Neural cell (in vitro differentiated cells): ENCODE measurements around the gene HIF3A. TPM values are rescaled to one million over a fixed set of nuclear protein-coding genes. Genes with fewer than 3 reads are reported as not detected.
"Not testable (repeated sequence)": the region's sequence is repeated elsewhere in the genome, so short reads cannot be mapped to it uniquely, and the experiment has no call there.

Source experiments
- H2AFZ ChIP-seq: fragments of 200-600, 300-800 bp; sonication (generic), shearing (Covaris generic); 2 replicates; pipeline ENCODE4 v1.6.0; 2014; ENCODE audit warnings: low read depth, mild to moderate bottlenecking, antibody characterized with exemption, low read length, moderate library complexity
- H3F3A ChIP-seq: fragments of 200-600 bp; shearing (Covaris generic); 2 replicates; pipeline ENCODE4 v1.6.1; 2016; ENCODE audit warnings: mild to moderate bottlenecking, moderate library complexity, mixed read lengths, antibody characterized with exemption, low read length; ENCODE audit not compliant: insufficient read depth, poor library complexity, severe bottlenecking
- H3K27ac ChIP-seq: fragments of 200-600, 300-800 bp; sonication (generic), shearing (Covaris generic); 2 replicates; pipeline ENCODE4 v1.5.1; 2014; ENCODE audit warnings: mild to moderate bottlenecking, low read length, moderate library complexity
- H3K27me3 ChIP-seq: fragments of 300-800, 200-600 bp; sonication (generic), shearing (Covaris generic); 2 replicates; pipeline ENCODE4 v1.6.0; 2014; ENCODE audit warnings: mild to moderate bottlenecking, low read depth, low read length, moderate library complexity; ENCODE audit not compliant: insufficient read depth
- H3K36me3 ChIP-seq: fragments of 300-800, 200-600 bp; sonication (generic), shearing (Covaris generic); 2 replicates; pipeline ENCODE4 v1.5.1; 2014; ENCODE audit warnings: mild to moderate bottlenecking, antibody characterized with exemption, low read length, moderate library complexity; ENCODE audit not compliant: insufficient read depth
- H3K4me2 ChIP-seq: fragments of 300-800, 200-600 bp; sonication (generic), shearing (Covaris generic); 2 replicates; pipeline ENCODE4 v1.6.0; 2014; ENCODE audit warnings: mild to moderate bottlenecking, low read length
- H3K4me3 ChIP-seq: fragments of 300-800, 200-600 bp; sonication (generic), shearing (Covaris generic); 2 replicates; pipeline ENCODE4 v1.5.1; 2014; ENCODE audit warnings: mild to moderate bottlenecking, low read length, moderate library complexity
- H3K79me2 ChIP-seq: fragments of 200-600 bp; shearing (Covaris generic); replicated peaks from 2 replicates; pipeline ENCODE4 v1.6.0; 2014; ENCODE audit warnings: mild to moderate bottlenecking, low read length, moderate library complexity; ENCODE audit not compliant: insufficient read depth
- H3K9ac ChIP-seq: fragments of 300-800, 200-600 bp; sonication (generic), shearing (Covaris generic); 2 replicates; pipeline ENCODE4 v1.6.1; 2016; ENCODE audit warnings: mild to moderate bottlenecking, low read length, mixed read lengths
- H3K9me2 ChIP-seq: fragments of 200-600 bp; shearing (Covaris generic); 2 replicates; pipeline ENCODE4 v1.6.1; 2016; ENCODE audit warnings: mild to moderate bottlenecking, low read length, mixed read lengths; ENCODE audit not compliant: insufficient read depth
- H3K9me3 ChIP-seq: fragments of 200-600, 300-800 bp; sonication (generic), shearing (Covaris generic); 2 replicates; pipeline ENCODE4 v1.6.1; 2016; ENCODE audit warnings: mild to moderate bottlenecking, mixed run types, low read length, moderate library complexity, mixed read lengths
- H4K20me1 ChIP-seq: fragments of 200-600 bp; shearing (Covaris generic); 2 replicates; pipeline ENCODE4 v1.6.1; 2016; ENCODE audit warnings: mild to moderate bottlenecking, mixed run types; ENCODE audit not compliant: insufficient read depth
- EP300 ChIP-seq: fragments of 450-650 bp; conservative IDR thresholded peaks from 2 replicates; pipeline ENCODE4 v1.6.1; 2014; ENCODE audit warnings: antibody characterized with exemption, mild to moderate bottlenecking, moderate library complexity; ENCODE audit not compliant: poor library complexity, severe bottlenecking
- EZH2 ChIP-seq: fragments of 200-600, 300-800 bp; shearing (Covaris generic), sonication (generic); IDR thresholded peaks from 2 replicates; pipeline ENCODE4 v1.6.1; 2014; ENCODE audit warnings: antibody characterized with exemption, low read length, borderline replicate concordance, mild to moderate bottlenecking; ENCODE audit not compliant: insufficient read depth, poor library complexity, severe bottlenecking
- MXI1 ChIP-seq: fragments of 450-650 bp; conservative IDR thresholded peaks from 2 replicates; pipeline ENCODE4 v1.6.1; 2014; ENCODE audit warnings: antibody characterized with exemption, mild to moderate bottlenecking; ENCODE audit not compliant: poor library complexity, severe bottlenecking
- POLR2AphosphoS5 ChIP-seq: IDR thresholded peaks from 2 replicates; pipeline ENCODE4 v1.6.1; 2012
- RAD21 ChIP-seq: fragments of 450-650 bp; conservative IDR thresholded peaks from 2 replicates; pipeline ENCODE4 v1.6.1; 2014; ENCODE audit warnings: antibody characterized with exemption, mild to moderate bottlenecking, moderate library complexity
- SMC3 ChIP-seq: fragments of 450-650 bp; conservative IDR thresholded peaks from 2 replicates; pipeline ENCODE4 v1.6.1; 2014; ENCODE audit warnings: antibody characterized with exemption, mild to moderate bottlenecking, moderate library complexity; ENCODE audit not compliant: poor library complexity
- TAF1 ChIP-seq: IDR thresholded peaks from 2 replicates; pipeline ENCODE4 v1.6.1; 2012; ENCODE audit warnings: low read depth
- polyA plus RNA-seq: library from polyadenylated mRNA; depleted of rRNA; stranded (reverse); fragments of >200 nt; gene quantifications from 2 replicates; pipeline ENCODE4 v1.2.3, GENCODE V29; 2014
- TF ChIP-seq, protein P1 (sequence below): IDR thresholded peaks from 2 replicates; pipeline ENCODE4 v1.6.1; 2012; ENCODE audit warnings: borderline replicate concordance
- TF ChIP-seq, protein P2 (sequence below): fragments of 450-650 bp; IDR thresholded peaks from 2 replicates; pipeline ENCODE4 v1.5.1; 2014; ENCODE audit warnings: antibody characterized with exemption, mild to moderate bottlenecking, moderate library complexity; ENCODE audit not compliant: poor library complexity, severe bottlenecking

The HIF3A gene
- polyA plus RNA-seq, 1 donor from 2014 or later: 2.0 TPM

GRCh38 chr19:46373491-46374359 lies 76.9 kb downstream of the HIF3A start:
- Histone ChIP-seq H3F3A (no peaks in the 10 kb centered on the region), H3K27me3 (no peaks in the 10 kb centered on the region), H3K4me3 (no peak overlapping the region), H3K9ac (no peak overlapping the region), H3K9me3 (no peaks in the 10 kb centered on the region), H3K27ac (no peak overlapping the region), H3K79me2 (no peaks in the 10 kb centered on the region), H3K36me3 (no peaks in the 10 kb centered on the region), H2AFZ (no peak overlapping the region), H3K4me2 (no peak overlapping the region), H3K9me2 (no peaks in the 10 kb centered on the region), H4K20me1 (no peaks in the 10 kb centered on the region)
- TF ChIP-seq MXI1 (no peak), POLR2AphosphoS5 (no peak), EZH2 (no peak), RAD21 (no peak), EP300 (no peak)
- TF ChIP-seq, protein P1, sequence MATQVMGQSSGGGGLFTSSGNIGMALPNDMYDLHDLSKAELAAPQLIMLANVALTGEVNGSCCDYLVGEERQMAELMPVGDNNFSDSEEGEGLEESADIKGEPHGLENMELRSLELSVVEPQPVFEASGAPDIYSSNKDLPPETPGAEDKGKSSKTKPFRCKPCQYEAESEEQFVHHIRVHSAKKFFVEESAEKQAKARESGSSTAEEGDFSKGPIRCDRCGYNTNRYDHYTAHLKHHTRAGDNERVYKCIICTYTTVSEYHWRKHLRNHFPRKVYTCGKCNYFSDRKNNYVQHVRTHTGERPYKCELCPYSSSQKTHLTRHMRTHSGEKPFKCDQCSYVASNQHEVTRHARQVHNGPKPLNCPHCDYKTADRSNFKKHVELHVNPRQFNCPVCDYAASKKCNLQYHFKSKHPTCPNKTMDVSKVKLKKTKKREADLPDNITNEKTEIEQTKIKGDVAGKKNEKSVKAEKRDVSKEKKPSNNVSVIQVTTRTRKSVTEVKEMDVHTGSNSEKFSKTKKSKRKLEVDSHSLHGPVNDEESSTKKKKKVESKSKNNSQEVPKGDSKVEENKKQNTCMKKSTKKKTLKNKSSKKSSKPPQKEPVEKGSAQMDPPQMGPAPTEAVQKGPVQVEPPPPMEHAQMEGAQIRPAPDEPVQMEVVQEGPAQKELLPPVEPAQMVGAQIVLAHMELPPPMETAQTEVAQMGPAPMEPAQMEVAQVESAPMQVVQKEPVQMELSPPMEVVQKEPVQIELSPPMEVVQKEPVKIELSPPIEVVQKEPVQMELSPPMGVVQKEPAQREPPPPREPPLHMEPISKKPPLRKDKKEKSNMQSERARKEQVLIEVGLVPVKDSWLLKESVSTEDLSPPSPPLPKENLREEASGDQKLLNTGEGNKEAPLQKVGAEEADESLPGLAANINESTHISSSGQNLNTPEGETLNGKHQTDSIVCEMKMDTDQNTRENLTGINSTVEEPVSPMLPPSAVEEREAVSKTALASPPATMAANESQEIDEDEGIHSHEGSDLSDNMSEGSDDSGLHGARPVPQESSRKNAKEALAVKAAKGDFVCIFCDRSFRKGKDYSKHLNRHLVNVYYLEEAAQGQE: no peak

GRCh38 chr19:46374536-46375475 lies 78.0 kb downstream of the HIF3A start:
- TF ChIP-seq, protein P1: no peak
- TF ChIP-seq EP300: no peak
- no peak for TF ChIP-seq TAF1
- TF ChIP-seq EZH2: no peak
- TF ChIP-seq RAD21: no peak
- TF ChIP-seq POLR2AphosphoS5: no peak
- TF ChIP-seq, protein P2, sequence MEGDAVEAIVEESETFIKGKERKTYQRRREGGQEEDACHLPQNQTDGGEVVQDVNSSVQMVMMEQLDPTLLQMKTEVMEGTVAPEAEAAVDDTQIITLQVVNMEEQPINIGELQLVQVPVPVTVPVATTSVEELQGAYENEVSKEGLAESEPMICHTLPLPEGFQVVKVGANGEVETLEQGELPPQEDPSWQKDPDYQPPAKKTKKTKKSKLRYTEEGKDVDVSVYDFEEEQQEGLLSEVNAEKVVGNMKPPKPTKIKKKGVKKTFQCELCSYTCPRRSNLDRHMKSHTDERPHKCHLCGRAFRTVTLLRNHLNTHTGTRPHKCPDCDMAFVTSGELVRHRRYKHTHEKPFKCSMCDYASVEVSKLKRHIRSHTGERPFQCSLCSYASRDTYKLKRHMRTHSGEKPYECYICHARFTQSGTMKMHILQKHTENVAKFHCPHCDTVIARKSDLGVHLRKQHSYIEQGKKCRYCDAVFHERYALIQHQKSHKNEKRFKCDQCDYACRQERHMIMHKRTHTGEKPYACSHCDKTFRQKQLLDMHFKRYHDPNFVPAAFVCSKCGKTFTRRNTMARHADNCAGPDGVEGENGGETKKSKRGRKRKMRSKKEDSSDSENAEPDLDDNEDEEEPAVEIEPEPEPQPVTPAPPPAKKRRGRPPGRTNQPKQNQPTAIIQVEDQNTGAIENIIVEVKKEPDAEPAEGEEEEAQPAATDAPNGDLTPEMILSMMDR: no peak
- TF ChIP-seq SMC3: no peak
- no peak for TF ChIP-seq MXI1
- Histone ChIP-seq H3K79me2 (no peaks in the 10 kb centered on the region), H3K9me2 (no peaks in the 10 kb centered on the region), H3K9me3 (no peaks in the 10 kb centered on the region), H2AFZ (no peak overlapping the region), H3F3A (no peaks in the 10 kb centered on the region), H4K20me1 (no peaks in the 10 kb centered on the region), H3K4me3 (no peak overlapping the region), H3K36me3 (no peaks in the 10 kb centered on the region), H3K4me2 (no peak overlapping the region), H3K27ac (no peak overlapping the region), H3K27me3 (no peaks in the 10 kb centered on the region), H3K9ac (no peak overlapping the region)

DNA sequence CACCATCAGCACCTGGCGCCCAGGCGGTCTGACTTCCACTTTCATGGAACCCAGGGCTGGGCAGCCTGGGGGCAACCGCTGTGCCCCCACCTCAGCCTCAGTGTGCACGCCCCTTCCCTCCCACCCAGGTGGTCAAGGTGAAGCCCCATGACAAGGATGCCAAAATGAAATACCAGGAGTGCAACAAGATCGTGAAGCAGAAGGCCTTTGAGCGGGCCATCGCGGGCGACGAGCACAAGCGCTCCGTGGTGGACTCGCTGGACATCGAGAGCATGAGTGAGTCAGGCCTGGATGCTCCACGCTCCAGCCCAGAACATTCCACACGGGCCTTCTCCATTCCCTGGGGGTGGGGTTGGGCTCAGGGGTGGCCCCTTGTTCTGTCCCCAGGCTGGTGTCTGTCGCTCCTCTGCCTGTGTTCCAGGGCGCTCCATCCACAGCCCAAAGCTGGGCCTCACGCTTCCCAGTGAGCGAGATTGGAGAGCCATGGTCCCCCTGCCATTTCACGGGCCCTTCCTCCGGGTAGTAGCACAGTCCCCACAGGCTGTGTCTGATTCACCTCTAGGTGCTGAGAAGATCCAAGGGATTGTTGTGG lies 78.7 kb downstream of the HIF3A start:
- H3F3A ChIP-seq, H3K4me3 ChIP-seq, H3K9ac ChIP-seq, H3K9me2 ChIP-seq, H3K9me3 ChIP-seq, H3K27me3 ChIP-seq, H3K79me2 ChIP-seq, H2AFZ ChIP-seq, H4K20me1 ChIP-seq, H3K27ac ChIP-seq, H3K4me2 ChIP-seq, H3K36me3 ChIP-seq: not testable (repeated sequence)
